Spinal cord (tissue), 10 donors: Measurements from ENCODE around the gene PAXX. TPM values are rescaled to one million over a fixed set of nuclear protein-coding genes. Genes with fewer than 3 reads are reported as not detected.
A peak's percentile ranks its signal among the peaks of the same experiment; 100 is the strongest.

Experiments
- DNase-seq, 6 donors: peaks; one replicate each; pipeline versions ENCODE4 v3.0.0 to v3.0.0-alpha.2; 2013 to 2015; ENCODE audit warnings: low spot score in 6 of 6, low read depth in 4 of 6
- H3K27ac ChIP-seq: one replicate; pipeline ENCODE4 v1.5.1; 2013; ENCODE audit warnings: low read depth, low read length, control low read depth
- H3K27me3 ChIP-seq: one replicate; pipeline ENCODE4 v1.6.1; 2013; ENCODE audit warnings: low read length; ENCODE audit not compliant: control insufficient read depth, insufficient read depth
- H3K36me3 ChIP-seq: one replicate; pipeline ENCODE4 v1.6.1; 2013; ENCODE audit warnings: low read length; ENCODE audit not compliant: control insufficient read depth, insufficient read depth
- H3K4me1 ChIP-seq: one replicate; pipeline ENCODE4 v1.6.1; 2013; ENCODE audit warnings: low read length; ENCODE audit not compliant: control insufficient read depth, insufficient read depth
- H3K4me3 ChIP-seq: one replicate; pipeline ENCODE4 v1.5.1; 2013; ENCODE audit warnings: low read depth, low read length, control low read depth
- H3K9me3 ChIP-seq: one replicate; pipeline ENCODE4 v1.6.1; 2013; ENCODE audit warnings: low read length; ENCODE audit not compliant: control insufficient read depth, insufficient read depth
- WGBS: methylation state at CpG from one replicate; pipeline ENCODE4 v1.1.5; 2013; ENCODE audit warnings: missing lambda C conversion rate; ENCODE audit not compliant: insufficient coverage; 5-methylcytosine and 5-hydroxymethylcytosine counted together
- polyA plus RNA-seq, 2 donors: library from polyadenylated mRNA; unstranded; fragments of 120-200 nt; gene quantifications; one replicate each; pipeline ENCODE4 v1.2.1, GENCODE V29; 2013; ENCODE audit not compliant: insufficient read length in 2 of 2
- total RNA-seq, 2 donors: library from RNA; depleted of rRNA in 1 of 2; stranded (reverse); fragments of 120-200 nt in 1 of 2; fragments of >200 nt in 1 of 2; gene quantifications; one replicate each; pipeline versions ENCODE4 v1.2.3 to v1.2.4, GENCODE V29; 2013 to 2014
- donor health status: healthy.

PAXX gene
- total and polyA plus RNA-seq, 4 donors, result 15.7 to 108 (median 72.7) TPM

GRCh38 chr9:136965771-136966484 is 26.3 kb upstream of the PAXX start:
- no peak overlapping the region for H3K27ac ChIP-seq
- H3K4me1 ChIP-seq, result peaks cover 28% of the 10 kb centered on the region
- WGBS, result 25% methylated on average over 18 of the region's 23 CpGs
- no peaks in the 10 kb centered on the region for H3K9me3 ChIP-seq
- H3K36me3 ChIP-seq, result no peaks in the 10 kb centered on the region
- peak in 2 of 6 donors; percentile 59 to 71 for DNase-seq
- H3K4me3 ChIP-seq, result no peak overlapping the region
- no peaks in the 10 kb centered on the region for H3K27me3 ChIP-seq

- no peak overlapping the region for H3K27ac ChIP-seq
- no peak overlapping the region for H3K4me3 ChIP-seq
- 78% methylated on average over 17 of the region's 17 CpGs for WGBS
- peaks cover 16% of the 10 kb centered on the region for H3K4me1 ChIP-seq
- H3K27me3 ChIP-seq, result no peaks in the 10 kb centered on the region
- no peak for DNase-seq
- no peaks in the 10 kb centered on the region for H3K9me3 ChIP-seq
- H3K36me3 ChIP-seq, result no peaks in the 10 kb centered on the region
These were observed 23.7 kb upstream of the PAXX start for GRCh38 chr9:136968333-136969127.

GRCh38 chr9:136969150-136969549 is 23.1 kb upstream of the PAXX start:
- Histone ChIP-seq H3K9me3 (no peaks in the 10 kb centered on the region), H3K27ac (no peak overlapping the region), H3K27me3 (no peaks in the 10 kb centered on the region), H3K4me3 (no peak overlapping the region), H3K36me3 (no peaks in the 10 kb centered on the region), H3K4me1 (peaks cover 15% of the 10 kb centered on the region)
- no peak for DNase-seq
- WGBS, result 86% methylated on average over 17 of the region's 17 CpGs

GRCh38 chr9:136969774-136970173 is 22.4 kb upstream of the PAXX start:
- peaks cover 13% of the 10 kb centered on the region for H3K4me1 ChIP-seq
- H3K27ac ChIP-seq, result no peak overlapping the region
- H3K36me3 ChIP-seq, result no peaks in the 10 kb centered on the region
- no peak overlapping the region for H3K4me3 ChIP-seq
- 82% methylated on average over 4 of the region's 5 CpGs for WGBS
- H3K9me3 ChIP-seq, result no peaks in the 10 kb centered on the region
- no peaks in the 10 kb centered on the region for H3K27me3 ChIP-seq
- no peak for DNase-seq

- Histone ChIP-seq H3K4me1 (peaks cover 17% of the 10 kb centered on the region), H3K27me3 (no peaks in the 10 kb centered on the region), H3K4me3 (no peak overlapping the region), H3K36me3 (no peaks in the 10 kb centered on the region), H3K9me3 (no peaks in the 10 kb centered on the region), H3K27ac (no peak overlapping the region)
- no peak for DNase-seq
- WGBS, result 82% methylated on average over 6 of the region's 11 CpGs
These were observed 21.9 kb upstream of the PAXX start for GRCh38 chr9:136970361-136970760.

- 72% methylated on average over 14 of the region's 14 CpGs for WGBS
- Histone ChIP-seq H3K9me3 (no peaks in the 10 kb centered on the region), H3K36me3 (no peaks in the 10 kb centered on the region), H3K4me1 (peaks cover 20% of the 10 kb centered on the region), H3K27me3 (no peaks in the 10 kb centered on the region), H3K4me3 (no peak overlapping the region), H3K27ac (no peak overlapping the region)
- no peak for DNase-seq
These were observed 20.5 kb upstream of the PAXX start for GRCh38 chr9:136971746-136972145.

- no peaks in the 10 kb centered on the region for H3K27me3 ChIP-seq
- 80% methylated on average over 11 of the region's 11 CpGs for WGBS
- peaks cover 26% of the 10 kb centered on the region for H3K4me1 ChIP-seq
- no peaks in the 10 kb centered on the region for H3K9me3 ChIP-seq
- DNase-seq, result no peak
- no peak overlapping the region for H3K4me3 ChIP-seq
- H3K36me3 ChIP-seq, result no peaks in the 10 kb centered on the region
- H3K27ac ChIP-seq, result no peak overlapping the region
These were observed 19.9 kb upstream of the PAXX start for GRCh38 chr9:136972335-136972734.

GRCh38 chr9:136972743-136973142 is 19.5 kb upstream of the PAXX start:
- peaks cover 30% of the 10 kb centered on the region for H3K4me1 ChIP-seq
- DNase-seq, result no peak
- 70% methylated on average over 10 of the region's 13 CpGs for WGBS
- H3K27me3 ChIP-seq, result no peaks in the 10 kb centered on the region
- H3K27ac ChIP-seq, result no peak overlapping the region
- no peak overlapping the region for H3K4me3 ChIP-seq
- H3K9me3 ChIP-seq, result no peaks in the 10 kb centered on the region
- no peaks in the 10 kb centered on the region for H3K36me3 ChIP-seq

GRCh38 chr9:136973618-136974617 is 18.3 kb upstream of the PAXX start:
- H3K27ac ChIP-seq, result no peak overlapping the region
- 91% methylated on average over 24 of the region's 29 CpGs for WGBS
- H3K36me3 ChIP-seq, result no peaks in the 10 kb centered on the region
- peaks cover 37% of the 10 kb centered on the region for H3K4me1 ChIP-seq
- no peak for DNase-seq
- no peak overlapping the region for H3K4me3 ChIP-seq
- H3K27me3 ChIP-seq, result no peaks in the 10 kb centered on the region
- no peaks in the 10 kb centered on the region for H3K9me3 ChIP-seq
